Glutamatergic neuron (in vitro differentiated cells): ENCODE data around the gene NR4A1. TPM values are rescaled to one million over a fixed set of nuclear protein-coding genes. Genes with fewer than 3 reads are reported as not detected.

Experiments
- DNase-seq: peaks from one replicate; pipeline ENCODE4 v3.0.0; 2022
- H3K27ac Mint-ChIP-seq: one replicate; pipeline ENCODE4 v1.8.0; 2020; ENCODE audit warnings: mild to moderate bottlenecking, mixed read lengths, inconsistent platforms; ENCODE audit not compliant: unreplicated experiment
- H3K27me3 Mint-ChIP-seq: one replicate; pipeline ENCODE4 v1.8.0; 2020; ENCODE audit warnings: mild to moderate bottlenecking, moderate library complexity, mixed read lengths, inconsistent platforms; ENCODE audit not compliant: unreplicated experiment
- H3K36me3 Mint-ChIP-seq: one replicate; pipeline ENCODE4 v1.8.0; 2020; ENCODE audit warnings: mild to moderate bottlenecking, mixed read lengths, inconsistent platforms; ENCODE audit not compliant: unreplicated experiment
- H3K4me1 Mint-ChIP-seq: one replicate; pipeline ENCODE4 v1.8.0; 2020; ENCODE audit warnings: mild to moderate bottlenecking, low read depth, mixed read lengths, inconsistent platforms; ENCODE audit not compliant: unreplicated experiment
- H3K4me3 Mint-ChIP-seq: one replicate; pipeline ENCODE4 v1.8.0; 2020; ENCODE audit warnings: mild to moderate bottlenecking, mixed read lengths, inconsistent platforms; ENCODE audit not compliant: unreplicated experiment
- H3K9me3 Mint-ChIP-seq: one replicate; pipeline ENCODE4 v1.8.0; 2020; ENCODE audit warnings: mild to moderate bottlenecking, moderate library complexity, mixed read lengths, inconsistent platforms; ENCODE audit not compliant: unreplicated experiment
- total RNA-seq: library from RNA; stranded (reverse); fragmentation: NEBNext Ultra II Directional; extraction: Animal tissue kit (Norgen Biotek cat#: 25700); gene quantifications from one replicate; pipeline ENCODE4 v1.2.1, GENCODE V29; 2021; ENCODE audit not compliant: unreplicated experiment
- TF ChIP-seq, protein P1 (sequence below): fragments of 200-600 bp; sonication (generic); IDR thresholded peaks from one replicate; pipeline ENCODE4 v1.5.0; 2021; ENCODE audit not compliant: partially characterized antibody, unreplicated experiment

The NR4A1 gene
- total RNA-seq, 1 donor from 2014 or later = 8.5 TPM

DNA sequence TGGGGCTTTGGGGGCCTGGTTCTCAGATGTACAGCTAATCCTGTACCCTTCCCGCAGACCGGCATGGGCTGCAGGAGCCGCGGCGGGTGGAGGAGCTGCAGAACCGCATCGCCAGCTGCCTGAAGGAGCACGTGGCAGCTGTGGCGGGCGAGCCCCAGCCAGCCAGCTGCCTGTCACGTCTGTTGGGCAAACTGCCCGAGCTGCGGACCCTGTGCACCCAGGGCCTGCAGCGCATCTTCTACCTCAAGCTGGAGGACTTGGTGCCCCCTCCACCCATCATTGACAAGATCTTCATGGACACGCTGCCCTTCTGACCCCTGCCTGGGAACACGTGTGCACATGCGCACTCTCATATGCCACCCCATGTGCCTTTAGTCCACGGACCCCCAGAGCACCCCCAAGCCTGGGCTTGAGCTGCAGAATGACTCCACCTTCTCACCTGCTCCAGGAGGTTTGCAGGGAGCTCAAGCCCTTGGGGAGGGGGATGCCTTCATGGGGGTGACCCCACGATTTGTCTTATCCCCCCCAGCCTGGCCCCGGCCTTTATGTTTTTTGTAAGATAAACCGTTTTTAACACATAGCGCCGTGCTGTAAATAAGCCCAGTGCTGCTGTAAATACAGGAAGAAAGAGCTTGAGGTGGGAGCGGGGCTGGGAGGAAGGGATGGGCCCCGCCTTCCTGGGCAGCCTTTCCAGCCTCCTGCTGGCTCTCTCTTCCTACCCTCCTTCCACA is 7.6 kb downstream of the NR4A1 start:
- Mint-ChIP-seq H3K36me3 (no peaks in the 10 kb centered on the region), H3K27ac (peak overlapping the region; percentile 59), H3K4me3 (no peak overlapping the region), H3K4me1 (peaks cover 11% of the 10 kb centered on the region), H3K27me3 (no peaks in the 10 kb centered on the region), H3K9me3 (no peaks in the 10 kb centered on the region)
- DNase-seq = no peak
- TF ChIP-seq, protein P1, sequence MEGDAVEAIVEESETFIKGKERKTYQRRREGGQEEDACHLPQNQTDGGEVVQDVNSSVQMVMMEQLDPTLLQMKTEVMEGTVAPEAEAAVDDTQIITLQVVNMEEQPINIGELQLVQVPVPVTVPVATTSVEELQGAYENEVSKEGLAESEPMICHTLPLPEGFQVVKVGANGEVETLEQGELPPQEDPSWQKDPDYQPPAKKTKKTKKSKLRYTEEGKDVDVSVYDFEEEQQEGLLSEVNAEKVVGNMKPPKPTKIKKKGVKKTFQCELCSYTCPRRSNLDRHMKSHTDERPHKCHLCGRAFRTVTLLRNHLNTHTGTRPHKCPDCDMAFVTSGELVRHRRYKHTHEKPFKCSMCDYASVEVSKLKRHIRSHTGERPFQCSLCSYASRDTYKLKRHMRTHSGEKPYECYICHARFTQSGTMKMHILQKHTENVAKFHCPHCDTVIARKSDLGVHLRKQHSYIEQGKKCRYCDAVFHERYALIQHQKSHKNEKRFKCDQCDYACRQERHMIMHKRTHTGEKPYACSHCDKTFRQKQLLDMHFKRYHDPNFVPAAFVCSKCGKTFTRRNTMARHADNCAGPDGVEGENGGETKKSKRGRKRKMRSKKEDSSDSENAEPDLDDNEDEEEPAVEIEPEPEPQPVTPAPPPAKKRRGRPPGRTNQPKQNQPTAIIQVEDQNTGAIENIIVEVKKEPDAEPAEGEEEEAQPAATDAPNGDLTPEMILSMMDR = no peak

DNA sequence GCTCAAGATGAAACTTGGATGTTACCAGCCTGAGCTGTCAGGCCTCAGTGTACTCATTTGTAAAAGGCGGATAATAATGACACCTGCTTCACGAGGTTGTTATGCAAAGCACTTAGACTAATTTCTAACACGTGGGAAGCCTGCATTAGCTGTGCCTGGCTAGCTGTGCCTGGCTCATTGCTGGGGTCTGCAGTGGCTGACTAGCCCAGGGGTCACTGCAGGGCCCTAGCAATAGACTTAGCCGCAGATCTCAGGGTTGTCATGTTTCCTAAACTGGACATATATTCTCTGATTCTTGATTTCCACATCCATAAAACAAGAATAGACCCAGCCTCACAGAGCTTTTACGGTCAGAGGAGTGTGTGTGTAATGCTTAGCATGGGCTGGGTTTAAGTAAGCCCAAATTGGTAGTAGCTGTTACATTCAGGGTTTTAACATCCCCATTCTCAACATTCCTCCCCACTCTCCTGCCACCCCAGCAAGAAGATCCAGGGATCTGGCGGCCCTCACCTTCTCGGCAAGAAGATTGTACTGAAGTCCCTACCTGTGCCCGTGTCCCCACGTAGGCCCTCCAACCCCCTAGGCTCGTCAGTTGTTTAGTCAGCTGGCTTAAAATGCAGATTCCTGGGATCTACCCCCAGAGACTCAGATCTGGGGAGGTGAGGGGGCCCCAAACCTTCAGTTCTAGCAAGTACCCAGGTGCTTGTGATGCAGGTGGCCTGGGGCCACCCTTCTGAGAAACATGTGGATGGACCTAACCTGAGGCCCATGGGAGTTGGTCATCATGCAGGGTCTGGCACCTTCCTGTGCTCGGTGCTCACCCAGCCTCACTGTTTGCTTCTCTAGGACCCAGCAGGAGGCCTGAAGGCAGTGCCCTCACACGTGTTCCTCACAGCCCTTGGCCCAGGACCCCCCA is 8.6 kb downstream of the NR4A1 start:
- DNase-seq = no peak
- no peak overlapping the region for H3K27ac Mint-ChIP-seq
- no peaks in the 10 kb centered on the region for H3K9me3 Mint-ChIP-seq
- TF ChIP-seq, protein P1 = no peak
- peaks cover 16% of the 10 kb centered on the region for H3K4me1 Mint-ChIP-seq
- no peaks in the 10 kb centered on the region for H3K36me3 Mint-ChIP-seq
- peaks cover 3% of the 10 kb centered on the region for H3K27me3 Mint-ChIP-seq
- H3K4me3 Mint-ChIP-seq = no peak overlapping the region

DNA sequence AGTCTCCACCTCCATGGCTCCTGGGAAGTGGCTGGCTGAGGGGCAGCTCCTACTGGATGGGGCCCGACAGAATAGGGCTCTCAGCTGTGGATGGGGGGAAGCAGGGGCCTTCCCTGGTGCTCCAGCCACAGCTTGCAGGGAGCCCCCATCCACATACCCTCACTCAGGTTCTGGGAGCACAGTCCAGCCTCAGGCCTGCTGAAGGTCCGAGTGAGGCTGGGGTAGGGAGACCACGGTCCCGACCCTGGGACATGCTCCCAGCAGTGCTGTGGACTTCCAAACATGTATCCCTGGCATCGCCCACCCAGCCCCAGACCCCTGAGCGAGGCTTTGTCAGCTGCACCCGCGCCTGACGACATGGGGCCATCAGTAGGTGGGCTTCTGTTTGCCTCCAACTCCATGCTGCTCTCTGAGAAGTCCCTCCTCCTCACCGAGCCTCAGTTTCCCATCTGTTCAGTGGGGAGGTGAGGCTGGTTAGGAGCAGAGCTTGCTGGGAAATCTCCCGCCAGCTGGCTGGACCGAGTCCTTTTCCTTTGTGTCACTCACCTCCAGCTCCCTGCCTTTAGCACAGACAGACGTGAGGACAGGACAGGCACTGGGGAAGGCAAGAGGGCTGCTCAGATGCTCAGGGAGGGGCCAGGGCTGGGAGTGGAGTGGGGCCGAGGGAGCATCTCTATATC is 9.4 kb downstream of the NR4A1 start:
- no peak for DNase-seq
- Mint-ChIP-seq H3K27me3 (peaks cover 3% of the 10 kb centered on the region), H3K4me1 (peaks cover 16% of the 10 kb centered on the region), H3K9me3 (no peaks in the 10 kb centered on the region), H3K36me3 (no peaks in the 10 kb centered on the region), H3K27ac (no peak overlapping the region), H3K4me3 (no peak overlapping the region)
- TF ChIP-seq, protein P1 = no peak

DNA sequence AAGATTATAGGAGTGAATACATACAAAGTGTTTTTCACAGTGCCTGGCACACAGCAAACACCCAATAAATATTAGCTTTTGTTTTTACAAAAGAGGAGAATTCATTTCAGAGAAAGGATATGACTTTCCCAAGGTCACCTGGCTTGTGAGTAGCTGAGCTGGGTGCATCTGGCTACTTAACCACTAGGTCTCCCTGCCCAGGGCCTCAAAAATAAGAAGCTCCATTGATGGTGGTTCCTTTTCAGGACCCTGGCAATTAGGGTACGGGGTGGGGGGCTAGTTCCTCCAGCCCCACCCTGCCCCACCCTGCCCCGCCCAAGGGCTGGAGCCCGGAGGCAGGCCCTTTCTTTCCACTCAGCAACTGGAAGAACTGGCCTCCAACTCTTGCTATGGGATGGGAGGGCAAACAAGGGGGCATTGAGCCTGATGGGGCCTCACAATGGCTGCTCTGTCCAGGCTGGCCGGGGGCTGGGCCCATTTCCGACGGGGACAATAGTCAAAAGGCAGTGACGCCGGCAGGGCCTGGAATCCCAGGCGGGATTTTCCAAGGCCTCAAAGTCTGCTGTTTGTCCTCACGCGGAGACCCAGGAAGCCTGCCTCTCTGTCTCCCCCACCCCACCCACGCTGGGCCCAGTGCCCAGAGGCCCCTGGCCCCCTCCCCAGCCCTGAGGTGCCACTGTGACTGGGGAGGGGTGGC is 10.4 kb downstream of the NR4A1 start:
- Mint-ChIP-seq H3K4me3 (no peak overlapping the region), H3K9me3 (no peaks in the 10 kb centered on the region), H3K27ac (no peak overlapping the region), H3K27me3 (peaks cover 5% of the 10 kb centered on the region), H3K4me1 (peaks cover 16% of the 10 kb centered on the region), H3K36me3 (no peaks in the 10 kb centered on the region)
- no peak for DNase-seq
- TF ChIP-seq, protein P1 = no peak
